Vagina (tissue), 2 donors: ENCODE results near the gene SNF8. TPM values are rescaled to one million over a fixed set of nuclear protein-coding genes. Genes with fewer than 3 reads are reported as not detected.

Experiments
- DNase-seq, 2 donors: peaks; one replicate each; pipeline ENCODE4 v3.0.0-alpha.2; 2017; ENCODE audit errors: extremely low spot score in 2 of 2
- H3K27ac ChIP-seq: fragments of 200-600 bp; sonication (generic); one replicate; pipeline ENCODE4 v1.5.1; 2019
- H3K27me3 ChIP-seq: fragments of 200-600 bp; sonication (generic); one replicate; pipeline ENCODE4 v1.5.1; 2019
- H3K36me3 ChIP-seq, 2 donors: fragments of 200-600 bp; sonication (generic); one replicate each; pipeline ENCODE4 v1.5.1; 2017 to 2019
- H3K4me1 ChIP-seq: fragments of 200-600 bp; sonication (generic); one replicate; pipeline ENCODE4 v1.5.1; 2019
- H3K4me3 ChIP-seq, 2 donors: fragments of 200-600 bp; sonication (generic); 1 replicate in 1 of 2; 2 replicates in 1 of 2; pipeline ENCODE4 v1.5.1; 2016 to 2019
- H3K9me3 ChIP-seq: fragments of 200-600 bp; sonication (generic); one replicate; pipeline ENCODE4 v1.5.1; 2019
- CTCF ChIP-seq, 3 experiments: fragments of 450-650 bp in 2 of 3; fragments of 200-600 bp in 1 of 3; sonication (generic) in 1 of 3; IDR thresholded peaks; one replicate each; pipeline ENCODE4 v1.5.1; 2017 to 2019; ENCODE audit warnings: antibody characterized with exemption in 3 of 3, mild to moderate bottlenecking in 2 of 3, moderate library complexity in 2 of 3
- POLR2A ChIP-seq, 2 donors: fragments of 450-650 bp; IDR thresholded peaks; one replicate each; pipeline ENCODE4 v1.6.1; 2017; ENCODE audit warnings: antibody characterized with exemption in 2 of 2, mild to moderate bottlenecking in 2 of 2, moderate library complexity in 2 of 2
- POLR2AphosphoS5 ChIP-seq, 2 donors: sonication (generic); formaldehyde crosslinking; IDR thresholded peaks; one replicate each; pipeline ENCODE4 v1.9.0; 2017; ENCODE audit warnings: antibody characterized with exemption in 2 of 2, mild to moderate bottlenecking in 2 of 2, low read depth in 1 of 2; ENCODE audit not compliant: insufficient read depth in 1 of 2
- intact Hi-C: fragments of 100-400 bp; cut with DNase I; formaldehyde crosslinking; loops from one replicate; pipeline ENCODE4 v1.15.1; 2023
- total RNA-seq: library from RNA; depleted of rRNA; stranded (reverse); fragments of >200 nt; gene quantifications from one replicate; pipeline ENCODE4 v1.2.3, GENCODE V29; 2016

Gene SNF8
- total RNA-seq, 1 donor from 2014 or later: 64.1 TPM

GRCh38 chr17:48894886-48895285 lies 49.8 kb downstream of the SNF8 start:
- Histone ChIP-seq H3K9me3 (no peaks in the 10 kb centered on the region), H3K27me3 (no peaks in the 10 kb centered on the region), H3K36me3 (peaks cover 0 to 19% of the 10 kb centered on the region in 2 donors), H3K4me3 (no peak overlapping the region), H3K27ac (no peak overlapping the region), H3K4me1 (peaks cover 23% of the 10 kb centered on the region)
- intact Hi-C loops: no loop called here
- no peak for DNase-seq
- TF ChIP-seq CTCF (IDR thresholded peaks at IDR 0.05) (no peak), POLR2AphosphoS5 (IDR thresholded peaks at IDR 0.05; ENCODE audit: insufficient read depth in 1 of 2, low read depth in 1 of 2) (no peak)

GRCh38 chr17:48893646-48894508 lies 50.8 kb downstream of the SNF8 start:
- peak overlapping the region; percentile 73 to 94 for H3K4me3 ChIP-seq

GRCh38 chr17:48892940-48893645 lies 51.5 kb downstream of the SNF8 start:
- intact Hi-C loops: no loop called here

More at GRCh38 chr17:48893646-48894508, 50.8 kb downstream of the SNF8 start:
- Histone ChIP-seq H3K4me1 (peaks cover 23% of the 10 kb centered on the region), H3K27me3 (no peaks in the 10 kb centered on the region), H3K9me3 (no peaks in the 10 kb centered on the region), H3K27ac (no peak overlapping the region), H3K36me3 (peaks cover 0 to 19% of the 10 kb centered on the region in 2 donors)
- TF ChIP-seq CTCF (IDR thresholded peaks at IDR 0.05) (no peak), POLR2A (IDR thresholded peaks at IDR 0.05) (no peak), POLR2AphosphoS5 (IDR thresholded peaks at IDR 0.05; ENCODE audit: insufficient read depth in 1 of 2, low read depth in 1 of 2) (no peak)
- DNase-seq: no peak
- intact Hi-C loops: no loop called here

GRCh38 chr17:48890086-48890485 lies 54.6 kb downstream of the SNF8 start:
- peaks cover 0 to under 1% of the 10 kb centered on the region in 2 donors for H3K36me3 ChIP-seq
- no peaks in the 10 kb centered on the region for H3K27me3 ChIP-seq
- no peaks in the 10 kb centered on the region for H3K9me3 ChIP-seq
- H3K27ac ChIP-seq: no peak overlapping the region
- H3K4me3 ChIP-seq: no peak overlapping the region
- TF ChIP-seq CTCF (IDR thresholded peaks at IDR 0.05) (no peak), POLR2AphosphoS5 (IDR thresholded peaks at IDR 0.05; ENCODE audit: insufficient read depth in 1 of 2, low read depth in 1 of 2) (no peak), POLR2A (IDR thresholded peaks at IDR 0.05) (no peak)
- intact Hi-C loops: no loop called here
- no peak for DNase-seq
- peaks cover 23% of the 10 kb centered on the region for H3K4me1 ChIP-seq

More at GRCh38 chr17:48892940-48893645, 51.5 kb downstream of the SNF8 start:
- DNase-seq: no peak
- Histone ChIP-seq H3K27me3 (no peaks in the 10 kb centered on the region), H3K4me1 (peaks cover 23% of the 10 kb centered on the region), H3K27ac (peak overlapping the region; percentile 56), H3K36me3 (peaks cover 0 to 15% of the 10 kb centered on the region in 2 donors), H3K4me3 (peak overlapping the region; percentile 73 to 94), H3K9me3 (no peaks in the 10 kb centered on the region)
- no peak for TF ChIP-seq CTCF (IDR thresholded peaks at IDR 0.05)
- no peak for TF ChIP-seq POLR2A (IDR thresholded peaks at IDR 0.05)
- no peak for TF ChIP-seq POLR2AphosphoS5 (IDR thresholded peaks at IDR 0.05; ENCODE audit: insufficient read depth in 1 of 2, low read depth in 1 of 2)
